LNCaP clone FGC (cell line): Measurements from ENCODE around the gene TTLL3.

Experiments used
- DNase-seq: peaks from one replicate; pipeline ENCODE4 v3.0.0-alpha.2; 2011; ENCODE audit warnings: low read depth
- H3K4me3 ChIP-seq: 2 replicates; pipeline ENCODE4 v1.5.1; 2011; ENCODE audit warnings: mild to moderate bottlenecking, low read depth, low read length, control low read depth
- CTCF ChIP-seq: IDR thresholded peaks from 2 replicates; pipeline ENCODE4 v1.5.1; 2012; ENCODE audit warnings: mild to moderate bottlenecking; ENCODE audit not compliant: control insufficient read depth, insufficient read depth; ENCODE audit errors: extremely low read depth

TTLL3 gene

GRCh38 chr3:9781978-9782603 lies 28.0 kb upstream of the TTLL3 start:
- no peak overlapping the region for H3K4me3 ChIP-seq
- no peak for DNase-seq
- no peak for TF ChIP-seq CTCF

- no peak for DNase-seq
- peak; percentile 49 for TF ChIP-seq CTCF
- H3K4me3 ChIP-seq = no peak overlapping the region
Measured at GRCh38 chr3:9782770-9783169, 27.3 kb upstream of the TTLL3 start.

- DNase-seq = no peak
- TF ChIP-seq CTCF = no peak
- no peak overlapping the region for H3K4me3 ChIP-seq
Measured at GRCh38 chr3:9783954-9784353, 26.1 kb upstream of the TTLL3 start.

- no peak for DNase-seq
- TF ChIP-seq CTCF = no peak
Measured at GRCh38 chr3:9784965-9785364, 25.1 kb upstream of the TTLL3 start.

GRCh38 chr3:9785602-9786001 lies 24.5 kb upstream of the TTLL3 start:
- no peak for TF ChIP-seq CTCF
- no peak for DNase-seq
- no peak overlapping the region for H3K4me3 ChIP-seq

More at GRCh38 chr3:9784965-9785364, 25.1 kb upstream of the TTLL3 start:
- H3K4me3 ChIP-seq = no peak overlapping the region

GRCh38 chr3:9786209-9786739 lies 23.8 kb upstream of the TTLL3 start:
- DNase-seq = no peak
- H3K4me3 ChIP-seq = no peak overlapping the region
- no peak for TF ChIP-seq CTCF

GRCh38 chr3:9786825-9787669 lies 23.0 kb upstream of the TTLL3 start:
- no peak for DNase-seq
- no peak overlapping the region for H3K4me3 ChIP-seq
- 0 out of 2 replicates have a peak, but pooled peaks have one; percentile 20 for TF ChIP-seq CTCF
